NCI-H446 (cell line): Measurements from ENCODE around the gene TMEM235.

Experiments used
- DNase-seq, 2 experiments: peaks; one replicate each; lab custom pipeline; 2025; lab: John Stamatoyannopoulos, UW

The TMEM235 gene

DNA sequence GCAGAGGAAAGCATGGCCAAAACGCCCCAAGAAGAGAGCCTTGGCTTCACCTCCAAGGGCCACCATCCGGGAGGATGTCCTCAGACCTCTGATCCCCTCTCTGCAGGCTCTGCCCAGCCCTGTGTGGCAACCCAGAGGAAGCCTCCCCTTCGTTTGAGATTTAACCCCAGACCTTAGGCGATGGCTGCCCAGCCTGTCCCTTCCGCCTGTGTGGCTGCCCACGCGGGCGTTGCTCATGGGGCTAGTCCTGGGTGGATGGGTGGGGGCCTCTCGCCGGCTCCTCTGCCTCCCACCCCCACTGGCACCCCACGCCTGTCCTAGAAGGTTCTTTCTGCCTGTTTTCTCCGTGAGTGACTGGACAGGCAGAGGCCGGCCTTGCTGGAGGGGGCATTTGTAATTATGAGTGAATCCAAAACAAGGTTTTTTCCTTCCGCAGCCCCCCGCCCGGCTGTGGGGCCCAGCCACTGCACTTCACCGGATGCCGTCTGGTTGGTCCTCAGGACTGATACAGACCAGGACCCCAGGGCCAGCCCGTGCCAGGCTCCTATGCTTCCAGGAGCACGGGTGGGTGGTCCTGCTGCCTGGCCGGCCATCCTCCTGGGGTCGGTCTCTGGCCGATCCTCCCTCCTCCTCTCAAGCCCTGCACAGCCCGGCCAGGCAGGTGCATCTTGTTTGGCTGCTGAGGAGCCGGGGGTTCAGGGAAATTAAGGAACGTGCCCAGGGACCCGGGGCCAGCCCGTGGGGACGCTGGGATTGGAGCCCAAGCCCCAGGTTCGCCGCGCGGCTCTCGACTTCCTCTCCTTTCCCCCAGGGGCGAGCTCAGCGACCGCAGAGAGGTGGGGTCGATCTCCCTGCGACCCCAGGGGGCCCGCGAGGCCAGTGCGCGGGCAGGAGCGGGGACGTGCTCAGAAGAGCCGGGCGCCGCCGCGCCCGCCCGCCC lies at the start of gene TMEM235:
TMEM235 (plus strand) TSS at position 636 of the 940 bp plus-strand sequence. CDS start 393 bp downstream, outside the sequence.
- no peak for DNase-seq

DNA sequence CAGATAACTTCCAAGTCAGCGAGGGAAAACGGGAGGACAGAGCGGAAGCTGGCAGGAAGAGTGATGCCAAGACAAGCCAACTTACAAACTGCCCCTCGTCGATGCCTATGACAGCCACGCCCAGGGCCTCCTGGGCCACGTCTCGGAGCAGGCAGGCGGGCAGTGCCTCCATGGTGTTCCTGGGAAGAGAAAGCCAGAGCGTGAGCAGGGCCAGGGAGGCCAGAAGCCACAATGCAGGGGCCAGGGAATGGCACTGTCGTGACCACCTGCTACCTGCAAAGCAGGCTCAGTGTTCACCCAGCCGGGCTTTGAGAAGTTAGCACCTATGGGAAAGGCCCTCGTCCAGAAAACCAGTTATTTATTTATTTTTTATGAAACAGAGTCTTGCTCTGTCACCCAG lies 48.9 kb upstream of the TMEM235 start:
- no peak for DNase-seq

DNA sequence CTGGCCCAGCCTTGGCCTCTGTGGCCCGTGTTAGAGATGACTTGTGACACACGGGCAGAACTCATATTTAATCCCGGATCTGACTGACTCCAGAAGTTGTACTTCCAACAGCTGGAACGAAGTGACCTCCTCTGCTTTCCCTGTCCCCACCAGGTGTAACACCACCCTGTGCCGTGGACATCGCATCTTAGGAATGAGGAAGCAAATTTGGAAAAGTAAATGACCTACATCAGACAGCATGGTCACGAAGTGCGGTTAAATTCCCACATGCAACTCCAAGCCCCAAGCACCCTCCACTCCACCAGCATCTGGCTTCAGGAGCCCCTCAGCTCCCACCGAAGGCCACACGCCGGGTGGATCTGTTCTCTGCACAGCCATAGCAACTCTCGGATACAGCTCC lies 47.5 kb upstream of the TMEM235 start:
- no peak for DNase-seq

- DNase-seq = no peak
Measured at GRCh38 chr17:78184351-78184750, 47.1 kb upstream of the TMEM235 start.

GRCh38 chr17:78184868-78185267 lies 46.6 kb upstream of the TMEM235 start:
- no peak for DNase-seq

DNA sequence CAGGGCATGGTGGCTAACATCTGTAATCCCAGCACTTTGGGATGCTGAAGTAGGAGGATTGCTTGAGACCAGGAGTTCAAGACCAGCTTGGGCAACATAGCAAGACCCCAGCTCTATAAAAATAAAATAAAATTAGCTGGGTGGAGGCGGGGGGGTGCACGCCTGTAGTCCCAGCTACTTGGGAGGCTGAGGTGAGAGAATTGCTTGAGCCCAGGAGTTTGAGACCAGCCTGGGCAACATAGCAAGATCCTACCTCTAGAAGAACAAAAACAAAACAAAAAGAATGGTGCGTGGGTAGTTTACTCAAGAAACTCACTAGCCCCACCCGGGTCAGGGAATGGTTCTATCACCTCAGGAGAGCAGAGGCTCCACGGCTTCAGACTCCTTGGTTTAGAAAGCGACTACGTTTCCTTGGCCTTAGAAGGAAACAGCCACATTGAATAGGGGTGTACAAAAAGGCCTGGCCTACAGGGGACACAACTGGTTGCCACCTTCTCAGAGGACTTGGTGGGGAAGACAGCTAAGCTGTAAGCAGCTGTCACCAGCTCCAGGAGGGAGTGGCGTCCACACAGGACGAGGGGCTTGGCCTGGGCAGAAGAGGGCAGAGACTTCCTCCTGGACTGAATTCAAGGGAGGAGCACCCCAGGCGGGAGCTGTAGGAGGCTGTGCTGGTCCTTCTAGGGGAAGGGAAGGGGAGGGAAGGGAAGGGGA lies 45.3 kb upstream of the TMEM235 start:
- DNase-seq = no peak

DNA sequence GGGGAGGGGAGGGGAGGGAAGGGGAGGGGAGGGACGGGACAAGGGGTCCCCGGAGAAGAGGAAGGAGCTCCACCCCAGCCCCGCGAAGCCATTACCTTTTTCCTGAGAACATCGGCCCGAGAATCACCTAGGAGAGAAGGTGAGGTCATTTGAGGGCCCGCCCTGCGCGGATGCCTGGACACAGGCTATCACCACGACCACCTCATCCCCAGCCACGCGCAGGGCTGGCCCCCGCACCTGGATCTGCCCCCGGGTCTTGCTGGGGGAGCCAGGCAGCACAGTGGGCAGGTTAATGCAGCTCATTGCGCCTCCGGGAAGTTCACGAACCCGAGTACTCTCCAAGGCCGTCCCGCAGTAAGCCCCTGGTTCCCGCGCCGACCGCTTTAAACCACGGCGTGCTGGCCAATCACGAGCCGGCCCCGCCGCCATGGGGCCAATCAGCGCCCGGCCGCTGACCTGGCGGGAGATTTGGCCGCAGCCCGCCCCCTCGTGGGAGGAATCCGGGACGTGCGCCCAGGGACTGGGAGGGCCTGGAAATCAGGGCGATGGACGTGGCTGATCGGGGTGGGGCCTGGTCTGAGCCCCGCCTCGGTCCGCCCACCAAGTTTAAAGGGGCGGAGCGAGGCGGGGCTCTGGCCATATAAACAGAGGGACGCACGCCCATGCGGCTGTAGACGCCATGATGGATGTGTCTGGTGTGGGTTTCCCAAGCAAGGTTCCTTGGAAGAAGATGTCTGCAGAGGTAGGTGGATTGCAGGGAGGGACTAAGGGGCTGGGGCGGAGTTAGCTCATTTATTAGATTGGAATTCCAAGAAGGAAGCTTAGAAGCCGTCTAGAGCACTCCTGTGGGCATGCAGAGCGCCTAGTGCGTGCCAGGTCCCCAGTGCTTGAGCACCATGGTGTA lies 44.5 kb upstream of the TMEM235 start, which contains the start of the genes AFMID and TK1:
AFMID (plus strand) TSS at position 671 of the 904 bp plus-strand sequence; CDS start at position 680, 9 bp downstream.
TK1 (minus strand) TSS at position 361 of the 904 bp plus-strand sequence; CDS start at position 303, 58 bp downstream.
- DNase-seq = peak; percentile 98 to 99

GRCh38 chr17:78196716-78197115 lies 34.7 kb upstream of the TMEM235 start:
- DNase-seq = no peak

DNA sequence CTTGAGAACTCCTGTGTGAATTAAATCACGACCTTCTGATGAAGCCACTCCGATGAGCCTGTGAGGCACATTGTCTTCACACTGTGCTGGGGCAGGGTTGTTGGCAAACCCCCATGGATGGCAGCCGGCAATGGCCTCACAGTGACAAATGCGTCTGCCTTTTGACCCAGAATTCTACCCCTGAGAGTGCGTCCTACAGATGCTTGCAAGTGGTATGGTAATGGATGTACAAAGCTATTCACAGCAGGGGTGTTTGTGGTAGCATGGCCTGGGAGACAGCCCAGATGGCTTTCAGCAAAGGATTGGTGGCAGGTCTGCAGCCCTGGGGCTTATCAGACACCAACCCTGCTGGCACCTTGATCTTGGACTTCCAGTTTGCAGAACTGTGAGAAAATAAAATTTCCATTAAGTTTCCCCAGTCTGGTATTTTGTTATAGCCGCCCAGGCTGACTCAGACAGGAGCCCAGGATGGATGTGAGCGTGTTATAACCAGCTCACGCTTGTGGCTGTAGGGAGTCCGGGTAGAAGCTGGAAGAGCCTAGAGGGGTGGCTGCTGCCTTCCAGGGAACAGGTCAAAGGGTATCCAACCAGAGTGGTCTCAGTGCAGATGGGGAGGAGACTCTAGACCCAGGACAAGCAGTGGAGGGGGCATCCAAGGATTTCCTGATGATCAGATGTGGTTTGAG lies 34.1 kb upstream of the TMEM235 start:
- DNase-seq = no peak

DNA sequence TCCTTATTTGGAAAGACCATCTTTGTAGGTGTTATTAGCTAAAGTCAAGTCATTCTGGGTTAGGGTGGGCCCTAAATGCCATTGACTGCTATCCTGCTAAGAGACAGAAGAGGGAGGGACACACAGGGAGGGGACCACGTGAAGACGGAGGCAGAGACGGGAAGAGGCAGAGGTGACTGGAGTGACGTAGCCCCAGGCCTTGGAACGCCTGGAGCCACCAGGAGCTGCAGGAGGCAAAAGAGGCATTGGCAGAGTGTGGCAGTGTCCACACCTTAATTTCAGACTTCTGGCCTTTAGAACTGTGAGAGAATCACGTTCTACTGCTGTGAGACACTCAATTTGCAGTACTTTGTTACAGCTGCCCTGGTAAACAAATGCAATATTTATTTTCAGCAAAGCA lies 31.0 kb upstream of the TMEM235 start:
- no peak for DNase-seq

DNA sequence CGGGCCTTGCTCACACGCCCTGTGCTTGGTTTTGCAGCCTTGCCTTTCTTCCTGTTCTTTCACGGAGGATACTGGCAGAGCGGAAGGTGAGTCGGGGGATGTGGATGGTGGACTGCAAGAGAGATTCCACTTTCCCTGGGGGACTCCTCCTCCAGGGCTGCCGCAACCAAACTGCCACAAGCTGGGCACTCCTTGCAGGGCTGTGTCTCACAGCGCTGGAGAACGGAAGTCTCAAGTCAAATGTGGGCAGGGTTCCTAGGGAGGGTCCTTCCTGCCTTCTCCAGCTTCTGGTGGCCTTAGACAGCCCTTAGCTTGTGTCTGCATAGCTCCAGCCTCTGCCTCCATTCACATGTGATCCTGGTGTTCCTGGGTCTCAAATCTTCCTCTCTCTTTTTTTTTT lies 28.8 kb upstream of the TMEM235 start:
- DNase-seq = no peak

GRCh38 chr17:78204387-78205123 lies 26.9 kb upstream of the TMEM235 start:
- no peak for DNase-seq

DNA sequence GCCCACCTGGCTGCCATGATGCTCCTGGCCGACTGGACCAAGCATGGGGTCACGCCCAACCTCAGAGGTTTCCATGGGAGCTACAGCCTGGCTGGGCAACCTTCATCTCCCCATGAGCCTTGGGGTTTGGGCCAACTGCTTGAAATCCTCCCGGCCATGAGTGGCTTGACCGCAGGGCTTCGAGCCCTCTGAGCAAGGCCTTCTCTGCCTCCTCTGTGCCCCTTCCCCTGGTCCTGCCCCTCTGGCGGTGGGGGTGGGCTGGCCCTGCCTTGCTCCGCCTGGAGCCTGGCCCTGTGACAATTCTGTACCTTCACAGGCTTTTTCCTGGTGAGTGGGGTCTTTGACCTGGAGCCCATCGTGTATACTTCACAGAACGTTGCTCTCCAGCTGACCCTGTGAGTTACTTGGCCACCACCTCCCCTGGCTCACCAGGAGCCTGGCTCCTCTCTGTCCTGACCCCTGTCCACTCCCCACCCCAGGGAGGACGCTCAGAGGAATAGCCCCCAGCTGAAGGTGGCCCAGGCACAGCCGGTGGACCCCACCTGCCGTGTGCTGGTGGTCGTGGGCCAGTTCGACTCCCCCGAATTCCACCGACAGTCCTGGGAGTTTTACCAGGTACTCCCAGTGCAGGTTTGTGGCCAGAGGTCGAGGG lies 26.2 kb upstream of the TMEM235 start:
- DNase-seq = no peak

DNA sequence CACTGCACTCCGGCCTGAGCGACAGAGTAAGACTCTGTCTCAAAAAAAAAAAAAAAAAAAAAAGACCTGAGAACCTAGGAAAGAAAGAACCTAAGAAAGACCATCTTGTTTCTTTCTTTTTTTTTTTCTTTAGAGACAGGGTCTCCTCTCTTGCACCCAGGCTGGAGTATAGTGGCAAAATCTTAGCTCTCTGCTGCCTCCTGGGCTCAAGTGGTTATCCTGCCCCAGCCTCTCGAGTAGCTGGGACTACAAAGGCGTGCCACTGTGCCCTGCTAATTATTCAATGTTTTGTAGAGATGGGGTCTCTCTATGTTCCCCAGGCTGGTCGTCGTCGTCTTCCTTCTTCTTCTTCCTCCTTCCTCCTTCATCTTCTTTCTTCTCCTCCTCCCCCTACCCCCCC lies 25.1 kb upstream of the TMEM235 start:
- no peak for DNase-seq

GRCh38 chr17:78208486-78208885 lies 22.9 kb upstream of the TMEM235 start:
- DNase-seq = no peak

GRCh38 chr17:78210111-78210510 lies 21.3 kb upstream of the TMEM235 start:
- DNase-seq = no peak

- no peak for DNase-seq
Measured at GRCh38 chr17:78211032-78211431, 20.4 kb upstream of the TMEM235 start.

DNA sequence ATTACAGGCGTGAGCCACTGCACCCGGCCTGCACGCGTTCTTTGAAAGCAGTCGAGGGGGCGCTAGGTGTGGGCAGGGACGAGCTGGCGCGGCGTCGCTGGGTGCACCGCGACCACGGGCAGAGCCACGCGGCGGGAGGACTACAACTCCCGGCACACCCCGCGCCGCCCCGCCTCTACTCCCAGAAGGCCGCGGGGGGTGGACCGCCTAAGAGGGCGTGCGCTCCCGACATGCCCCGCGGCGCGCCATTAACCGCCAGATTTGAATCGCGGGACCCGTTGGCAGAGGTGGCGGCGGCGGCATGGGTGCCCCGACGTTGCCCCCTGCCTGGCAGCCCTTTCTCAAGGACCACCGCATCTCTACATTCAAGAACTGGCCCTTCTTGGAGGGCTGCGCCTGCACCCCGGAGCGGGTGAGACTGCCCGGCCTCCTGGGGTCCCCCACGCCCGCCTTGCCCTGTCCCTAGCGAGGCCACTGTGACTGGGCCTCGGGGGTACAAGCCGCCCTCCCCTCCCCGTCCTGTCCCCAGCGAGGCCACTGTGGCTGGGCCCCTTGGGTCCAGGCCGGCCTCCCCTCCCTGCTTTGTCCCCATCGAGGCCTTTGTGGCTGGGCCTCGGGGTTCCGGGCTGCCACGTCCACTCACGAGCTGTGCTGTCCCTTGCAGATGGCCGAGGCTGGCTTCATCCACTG lies 17.3 kb upstream of the TMEM235 start, which contains the start of gene BIRC5:
BIRC5 (plus strand) TSS at position 238 of the 690 bp plus-strand sequence; CDS start at position 302, 64 bp downstream.
- peak; percentile 84 to 95 for DNase-seq

GRCh38 chr17:78214706-78215061 lies 16.7 kb upstream of the TMEM235 start:
- DNase-seq = no peak
